ENCODE results near the gene LHPP.
A peak's percentile ranks its signal among the peaks of the same experiment; 100 is the strongest.
"Not testable (repeated sequence)": the region's sequence is repeated elsewhere in the genome, so short reads cannot be mapped to it uniquely, and the experiment has no call there.

Gene LHPP

DNA sequence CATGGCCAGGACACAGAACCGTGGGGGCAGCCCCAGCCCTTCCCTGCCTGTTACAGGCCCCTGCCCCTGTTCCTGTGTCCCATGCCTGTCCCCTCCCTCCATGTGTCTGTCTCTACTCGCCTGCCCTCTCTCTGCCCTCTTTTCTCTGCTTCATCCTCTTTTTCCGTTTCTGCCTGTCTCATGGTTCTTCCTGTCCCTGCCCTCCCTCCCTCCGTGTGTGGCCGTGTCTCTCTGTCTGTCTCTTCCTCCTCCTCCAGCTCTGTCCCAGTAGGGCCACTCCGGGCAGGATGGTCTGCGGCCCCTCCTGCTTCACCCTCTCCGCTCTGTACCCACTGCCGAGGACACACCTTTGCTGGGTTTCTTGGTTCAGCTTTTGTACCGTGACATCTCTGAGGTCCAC, 145.2 kb downstream of the LHPP start:
- DNase-seq (ENCODE audit: low read depth), result no peak

GRCh38 chr10:124607693-124608092, 146.1 kb downstream of the LHPP start:
- no peak for DNase-seq (ENCODE audit: low read depth)

DNA sequence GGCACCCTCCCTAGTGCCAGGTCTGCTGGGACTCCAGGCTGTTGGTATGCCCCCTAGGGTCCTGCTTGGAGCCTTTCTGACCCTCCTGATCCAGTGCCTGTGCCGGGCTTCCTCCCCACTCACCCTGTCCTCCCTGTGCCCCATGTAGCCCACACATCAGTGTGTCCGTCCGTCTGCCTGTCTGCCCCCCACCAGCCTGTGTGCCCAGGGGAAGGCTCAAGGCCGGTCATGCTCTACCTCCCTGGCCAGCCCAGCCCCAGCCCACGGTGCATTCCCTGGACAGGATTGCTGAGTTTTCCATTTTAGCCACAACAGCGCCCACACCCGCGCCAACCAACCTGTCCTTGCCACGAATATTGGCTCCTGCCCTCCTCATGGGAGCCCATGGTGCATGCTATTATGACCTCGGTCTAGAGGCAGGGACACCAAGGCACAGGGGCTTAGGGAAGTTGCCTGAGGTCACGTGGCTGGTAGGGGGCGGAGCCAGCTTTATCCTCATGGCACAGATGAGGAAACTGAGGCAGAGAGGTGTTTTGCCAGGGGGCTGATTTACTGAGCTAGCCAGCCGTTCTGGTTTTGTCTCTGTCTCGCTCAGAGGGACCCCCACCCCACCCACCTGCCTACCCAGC, 146.6 kb downstream of the LHPP start:
- no peak for DNase-seq (ENCODE audit: low read depth)

GRCh38 chr10:124609698-124610097, 148.1 kb downstream of the LHPP start:
- no peak for DNase-seq (ENCODE audit: low read depth)

DNA sequence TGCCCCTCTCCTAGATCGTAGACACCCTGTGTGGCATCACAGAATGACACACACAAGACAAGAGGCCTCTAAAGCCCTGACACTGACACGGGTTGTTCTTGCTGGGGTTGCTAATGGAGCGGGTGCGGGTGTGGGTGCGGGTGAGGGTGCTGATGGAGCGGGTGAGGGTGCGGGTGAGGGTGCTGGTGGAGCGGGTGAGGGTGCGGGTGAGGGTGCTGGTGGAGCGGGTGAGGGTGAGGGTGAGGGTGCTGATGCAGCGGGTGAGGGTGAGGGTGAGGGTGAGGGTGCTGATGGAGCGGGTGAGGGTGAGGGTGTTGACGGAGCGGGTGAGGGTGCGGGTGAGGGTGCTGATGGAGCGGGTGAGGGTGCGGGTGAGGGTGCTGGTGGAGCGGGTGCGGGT, 148.6 kb downstream of the LHPP start:
- not testable (repeated sequence) for DNase-seq (ENCODE audit: low read depth)

- not testable (repeated sequence) for DNase-seq (ENCODE audit: low read depth)
These were observed 149.2 kb downstream of the LHPP start for GRCh38 chr10:124610851-124611250.

DNA sequence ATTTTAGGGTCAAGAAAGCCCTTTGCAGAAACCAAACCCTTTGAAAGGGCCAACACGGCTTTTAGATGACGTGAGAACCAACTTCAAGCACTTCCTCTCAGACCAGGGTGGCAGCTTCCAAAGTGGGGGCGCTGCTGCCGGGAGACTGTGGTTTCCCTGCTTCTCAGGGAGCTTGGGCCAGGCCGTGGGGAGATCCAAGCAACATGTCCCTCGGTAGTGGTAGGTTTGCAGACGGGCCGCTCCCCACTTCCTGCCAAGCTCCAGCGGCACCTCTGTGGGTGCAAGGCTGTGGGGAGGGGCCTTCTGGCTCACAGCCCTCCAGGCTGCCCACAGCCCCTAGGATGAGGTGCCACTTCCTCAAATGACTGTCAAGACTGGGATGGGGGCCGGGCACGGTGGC, 150.1 kb downstream of the LHPP start:
- no peak for DNase-seq (ENCODE audit: low read depth)

GRCh38 chr10:124612611-124613498, 151.2 kb downstream of the LHPP start:
- DNase-seq (ENCODE audit: low read depth), result peak; percentile 68

GRCh38 chr10:124614003-124614659, 152.5 kb downstream of the LHPP start:
- DNase-seq (ENCODE audit: low read depth), result no peak

DNA sequence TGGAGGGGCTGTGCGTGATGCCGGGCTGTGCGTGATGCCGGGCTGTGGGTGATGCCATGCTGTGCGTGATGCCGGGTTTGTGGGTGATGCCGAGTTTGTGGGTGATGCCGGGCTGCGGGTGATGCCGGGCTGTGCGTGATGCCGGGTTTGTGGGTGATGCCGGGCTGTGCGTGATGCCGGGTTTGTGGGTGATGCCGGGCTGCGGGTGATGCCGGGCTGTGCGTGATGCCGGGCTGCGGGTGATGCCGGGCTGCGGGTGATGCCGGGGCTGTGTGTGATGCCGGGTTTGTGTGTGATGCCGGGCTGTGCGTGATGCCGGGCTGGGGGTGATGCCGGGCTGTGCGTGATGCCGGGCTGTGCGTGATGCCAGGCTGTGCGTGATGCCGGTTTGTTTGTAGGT, 153.6 kb downstream of the LHPP start:
- no peak for DNase-seq (ENCODE audit: low read depth)

DNA sequence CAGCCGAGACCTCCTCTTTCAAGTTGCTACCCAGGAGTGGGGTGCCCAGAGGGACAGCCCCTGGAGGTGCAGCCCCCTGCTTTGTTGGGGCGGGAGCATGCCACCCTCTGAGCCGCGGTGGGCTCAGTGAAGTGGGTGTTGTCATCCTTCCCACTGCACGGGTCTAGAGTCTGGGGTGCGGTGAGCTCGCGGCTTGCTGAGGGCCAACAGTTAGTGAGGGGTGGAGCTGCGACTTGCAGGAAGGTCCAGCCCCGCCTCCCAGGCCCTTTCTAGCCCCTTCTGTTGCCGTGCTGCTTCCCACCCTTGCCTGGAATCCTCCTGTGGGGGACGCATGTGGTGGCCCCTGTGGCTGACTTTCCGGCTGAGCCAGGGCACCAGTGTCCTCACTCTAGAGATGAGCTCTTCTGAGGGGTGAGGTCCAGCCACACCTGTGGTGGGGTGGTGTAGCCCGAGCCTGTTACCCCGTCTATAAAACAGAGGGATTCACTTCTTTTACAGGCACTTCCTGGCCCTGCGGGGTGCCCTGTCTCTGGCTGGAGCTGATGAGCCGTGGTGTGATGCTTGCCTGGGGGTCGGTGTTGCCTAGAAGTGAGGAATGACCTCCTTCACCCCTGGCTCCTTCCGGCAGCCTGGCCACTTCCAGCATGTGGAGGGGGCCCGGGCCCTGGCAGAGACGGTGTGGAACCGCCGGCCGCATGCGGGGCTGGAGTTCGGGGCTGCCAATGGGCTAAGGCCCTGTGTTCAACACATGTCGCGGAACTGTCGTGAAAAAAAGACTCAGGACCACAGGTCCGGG, 154.6 kb downstream of the LHPP start:
- DNase-seq (ENCODE audit: low read depth), result no peak

GRCh38 chr10:124616836-124617130, 155.2 kb downstream of the LHPP start:
- DNase-seq (ENCODE audit: low read depth), result no peak

GRCh38 chr10:124618470-124619073, 156.9 kb downstream of the LHPP start:
- no peak for DNase-seq (ENCODE audit: low read depth)

DNA sequence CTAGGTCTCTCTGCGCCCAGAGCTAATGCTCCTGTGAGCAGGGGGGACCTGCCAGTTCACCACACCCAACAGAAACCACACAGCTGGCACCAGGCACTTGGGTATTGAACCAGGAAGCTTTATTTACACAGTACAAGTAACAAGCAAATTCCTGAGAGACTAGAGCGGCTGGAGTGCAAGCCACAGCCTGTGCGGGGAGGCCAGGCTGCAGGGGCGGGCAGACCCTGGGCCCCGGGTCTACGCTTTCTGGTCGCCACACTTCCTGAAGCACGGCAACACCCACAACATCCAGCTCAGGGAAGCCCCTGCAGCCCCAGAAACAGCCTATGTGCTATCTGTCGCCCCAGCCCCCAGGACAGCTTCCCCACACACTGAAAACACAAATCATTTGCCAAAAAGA, 157.6 kb downstream of the LHPP start:
- DNase-seq (ENCODE audit: low read depth), result no peak

DNA sequence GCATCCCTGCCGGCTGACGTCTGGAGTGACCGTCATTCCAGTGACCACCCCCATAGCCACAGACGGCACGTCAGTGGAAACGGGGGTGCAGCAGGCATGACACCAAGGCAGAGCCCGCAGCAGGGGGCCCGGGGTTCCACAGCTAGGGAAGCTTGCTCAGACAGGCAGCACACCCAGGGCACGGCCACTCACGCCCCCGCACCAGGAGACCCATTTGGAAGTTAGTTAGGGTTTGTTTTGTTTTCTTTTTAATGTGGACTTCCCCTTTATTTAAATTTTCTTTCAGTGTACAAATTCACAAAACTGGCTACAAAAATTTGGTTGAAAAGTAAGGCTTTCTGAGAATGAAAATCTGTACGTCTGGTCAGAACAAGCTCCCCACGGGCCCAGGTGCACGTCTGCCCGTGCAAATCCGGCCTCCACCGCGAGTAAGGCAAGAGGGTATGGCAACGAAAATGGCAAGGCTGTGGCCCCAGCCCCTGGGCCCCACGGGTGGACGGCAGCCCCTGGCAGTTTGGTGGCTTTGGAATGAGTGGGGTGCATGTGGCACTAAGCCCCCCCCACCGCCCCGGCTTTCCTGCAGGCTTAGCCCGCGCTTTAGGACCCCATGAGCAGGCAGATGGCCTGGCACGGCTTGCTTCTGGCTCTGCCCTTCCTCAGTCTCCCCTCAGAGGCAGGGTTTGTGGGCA, 158.3 kb downstream of the LHPP start:
- DNase-seq (ENCODE audit: low read depth), result no peak

DNA sequence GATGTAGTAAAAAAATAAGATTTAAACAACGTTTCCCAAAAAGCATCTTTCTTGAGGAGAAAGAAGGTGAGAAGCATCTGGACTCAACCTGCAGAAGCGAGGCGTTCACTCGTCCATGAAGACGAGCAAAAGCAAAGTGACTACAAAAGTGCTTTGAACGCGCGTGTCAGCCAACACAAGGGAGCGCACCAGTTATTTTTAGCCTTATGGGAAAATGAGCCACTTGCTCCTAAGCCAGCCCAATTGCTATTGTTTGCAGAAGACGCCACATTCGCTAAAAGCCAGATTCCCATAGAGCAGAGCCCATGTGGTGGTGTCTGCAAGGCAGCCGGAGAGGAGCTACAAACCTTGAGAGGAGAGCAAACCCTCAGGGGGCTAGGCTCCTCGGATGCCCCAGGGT, 160.0 kb downstream of the LHPP start:
- DNase-seq (ENCODE audit: low read depth), result no peak

DNA sequence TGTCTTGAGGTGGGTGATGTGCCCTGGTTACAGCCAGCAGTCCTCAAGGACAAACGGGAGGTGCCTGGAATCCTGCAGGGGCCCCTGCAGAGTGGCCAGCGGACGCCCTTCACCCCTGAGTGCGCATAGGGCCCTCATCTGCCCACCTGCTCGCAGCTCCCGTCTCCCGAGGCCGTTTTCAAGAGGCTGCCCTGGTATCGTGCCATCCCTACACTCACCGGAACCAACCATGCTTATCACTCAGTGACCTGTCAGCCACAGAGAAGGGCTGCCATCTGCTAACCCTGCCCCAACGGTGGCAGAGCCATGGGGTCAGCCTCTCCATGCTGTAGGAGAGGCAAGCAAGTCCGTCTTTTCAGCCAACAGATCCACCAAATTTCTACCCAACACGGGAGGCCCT, 160.5 kb downstream of the LHPP start:
- DNase-seq (ENCODE audit: low read depth), result no peak

DNA sequence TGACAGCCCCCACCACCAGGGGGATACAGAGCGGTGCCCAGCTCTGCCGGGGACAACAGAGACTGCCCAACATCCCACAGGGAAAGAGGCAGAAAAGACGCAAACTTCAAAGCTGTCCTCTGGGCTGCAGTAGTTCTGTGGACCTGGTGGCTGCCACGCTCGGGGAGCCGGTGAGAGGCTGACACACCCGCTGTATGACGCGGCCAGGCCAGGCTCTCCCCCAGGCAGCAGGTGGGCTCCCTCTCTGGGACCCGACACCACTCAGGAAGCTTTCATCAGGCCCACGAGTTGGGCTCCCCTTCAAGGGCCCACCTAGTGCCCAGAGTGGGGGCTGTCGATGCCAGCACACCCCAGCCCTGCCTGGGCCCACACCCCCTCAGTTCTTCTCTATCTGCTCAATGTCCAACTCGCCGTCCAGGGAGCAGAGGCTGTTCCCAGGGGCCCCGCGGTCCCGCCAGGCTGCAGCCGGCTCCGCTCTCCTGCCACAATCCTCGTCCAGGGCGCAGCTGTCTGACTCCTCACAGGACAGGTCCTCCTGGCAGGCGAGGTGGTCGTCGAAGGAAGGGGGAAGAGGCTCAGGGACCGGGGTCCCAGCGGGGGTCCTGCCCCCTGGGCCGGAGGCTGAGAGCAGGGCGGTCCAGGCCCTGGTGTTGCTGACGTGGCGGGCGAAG, 161.4 kb downstream of the LHPP start:
- no peak for DNase-seq (ENCODE audit: low read depth)

- DNase-seq (ENCODE audit: low read depth), result no peak
These were observed 162.4 kb downstream of the LHPP start for GRCh38 chr10:124624006-124624405.

DNA sequence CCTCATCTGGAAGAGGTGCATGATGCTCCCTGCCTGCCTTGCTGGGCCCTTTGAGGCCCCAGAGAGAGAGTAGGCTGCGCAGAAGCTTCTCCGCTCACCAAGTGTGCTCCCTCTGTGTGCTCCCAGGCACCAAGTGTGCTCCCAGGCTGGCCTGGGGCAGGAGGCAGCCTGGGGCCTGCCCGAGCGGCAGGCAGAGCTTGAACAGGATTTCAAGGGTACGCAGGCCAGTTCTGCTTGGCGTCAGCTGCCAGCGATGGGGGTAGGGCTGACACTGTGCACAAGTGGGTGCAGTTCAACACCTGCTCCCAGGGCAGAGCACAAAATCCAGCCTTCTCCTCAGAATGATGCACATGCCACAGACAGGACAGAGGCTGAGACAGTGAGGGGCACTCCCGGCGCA, 162.8 kb downstream of the LHPP start:
- DNase-seq (ENCODE audit: low read depth), result no peak

- DNase-seq (ENCODE audit: low read depth), result no peak
These were observed 163.3 kb downstream of the LHPP start for GRCh38 chr10:124624895-124625294.

All from ELR (cell line).